Measurements from ENCODE around the gene ENTPD1. TPM values are rescaled to one million over a fixed set of nuclear protein-coding genes. Genes with fewer than 3 reads are reported as not detected.

The ENTPD1 gene
- total and polyA plus RNA-seq, 9 of the 15 experiments (the other 6 are each of a cell fraction or from before 2014, with no cell fraction given): 0.07 to 1.5 (median 0.37) TPM

DNA sequence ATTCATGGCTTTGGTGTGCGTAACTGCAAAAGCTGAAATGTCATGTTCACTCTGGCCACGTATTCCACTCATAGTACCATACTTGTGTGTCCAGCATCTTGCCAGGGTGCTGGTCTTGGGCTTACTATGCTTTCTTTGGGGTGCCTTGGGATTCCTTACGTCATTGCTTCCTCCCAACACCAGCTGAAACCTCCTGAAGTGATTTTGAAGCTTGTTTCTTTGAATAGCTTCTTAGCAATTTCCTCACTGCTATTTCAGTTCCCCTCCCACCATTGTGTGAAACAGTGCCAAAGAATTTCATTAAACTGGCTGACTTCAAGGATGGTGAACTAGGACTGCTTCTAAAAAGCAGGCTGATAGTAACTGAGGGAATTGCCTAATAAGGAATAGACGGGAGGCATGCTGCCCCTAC lies 36.9 kb downstream of the ENTPD1 start:
- ATAC-seq: no peak
- H3K9me1 ChIP-seq (ENCODE audit: control insufficient read depth, insufficient read depth, low read length): no peaks in the 10 kb centered on the region
- FAIRE-seq: no peak
- no peak overlapping the region for H2AFZ ChIP-seq (ENCODE audit: low read depth, low read length)
- H3K27ac ChIP-seq (ENCODE audit: extremely low read depth, low read depth, low read length): no peak overlapping the region
- no peak for DNase-seq (ENCODE audit: extremely low read depth in 1 of 4, low spot score in 3 of 4)
- H3K9ac ChIP-seq (ENCODE audit: insufficient read depth in 1 of 2, low read depth in 2 of 2, low read length in 2 of 2): no peak overlapping the region
- 24% methylated on average over 4 of the region's 4 CpGs for WGBS (ENCODE audit: insufficient coverage, low coverage, missing lambda C conversion rate)
- in situ Hi-C loops (cut with MboI) (no loop called here), intact Hi-C loops (cut with micrococcal nuclease) (no loop called here)
- no peaks in the 10 kb centered on the region for H3K9me3 ChIP-seq (replicated peaks; ENCODE audit: control insufficient read depth, insufficient read depth, low read depth, low read length)
- no peaks in the 10 kb centered on the region for H3K27me3 ChIP-seq (ENCODE audit: control insufficient read depth in 2 of 2, insufficient read depth in 2 of 2, low read length in 2 of 2)
- H3K4me3 ChIP-seq: no peak overlapping the region
- POLR2A ChIA-PET: no interaction called here
- no peaks in the 10 kb centered on the region for H3K79me2 ChIP-seq (ENCODE audit: control insufficient read depth, insufficient read depth, low read length)
- BruUV-seq (replicated peaks): no TSS peak
- no peak for TF ChIP-seq HNRNPH1 (optimal IDR thresholded peaks at IDR 0.05; ENCODE audit: low read depth, low read length)
- no peak for TF ChIP-seq HLTF (IDR thresholded peaks at IDR 0.05)
- TF ChIP-seq EWSR1 (IDR thresholded peaks at IDR 0.05; ENCODE audit: borderline replicate concordance, low read depth, partially characterized antibody): no peak
- TF ChIP-seq NR3C1 (CRISPR knock-in tag; IDR thresholded peaks at IDR 0.05): no peak
- no peak for TF ChIP-seq ZNF584 (CRISPR knock-in tag; IDR thresholded peaks at IDR 0.05; ENCODE audit: low read depth)
- TF ChIP-seq, protein P1, sequence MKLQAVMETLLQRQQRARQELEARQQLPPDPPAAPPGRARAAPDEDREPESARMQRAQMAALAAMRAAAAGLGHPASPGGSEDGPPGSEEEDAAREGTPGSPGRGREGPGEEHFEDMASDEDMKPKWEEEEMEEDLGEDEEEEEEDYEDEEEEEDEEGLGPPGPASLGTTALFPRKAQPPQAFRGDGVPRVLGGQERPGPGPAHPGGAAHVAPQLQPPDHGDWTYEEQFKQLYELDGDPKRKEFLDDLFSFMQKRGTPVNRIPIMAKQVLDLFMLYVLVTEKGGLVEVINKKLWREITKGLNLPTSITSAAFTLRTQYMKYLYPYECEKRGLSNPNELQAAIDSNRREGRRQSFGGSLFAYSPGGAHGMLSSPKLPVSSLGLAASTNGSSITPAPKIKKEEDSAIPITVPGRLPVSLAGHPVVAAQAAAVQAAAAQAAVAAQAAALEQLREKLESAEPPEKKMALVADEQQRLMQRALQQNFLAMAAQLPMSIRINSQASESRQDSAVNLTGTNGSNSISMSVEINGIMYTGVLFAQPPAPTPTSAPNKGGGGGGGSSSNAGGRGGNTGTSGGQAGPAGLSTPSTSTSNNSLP (IDR thresholded peaks at IDR 0.05; ENCODE audit: borderline replicate concordance, low read depth, low read length): no peak
- no peak for TF ChIP-seq SMARCE1 (IDR thresholded peaks at IDR 0.05)
- TF ChIP-seq GTF2A2 (tag; IDR thresholded peaks at IDR 0.05): no peak
- TF ChIP-seq, protein P2, sequence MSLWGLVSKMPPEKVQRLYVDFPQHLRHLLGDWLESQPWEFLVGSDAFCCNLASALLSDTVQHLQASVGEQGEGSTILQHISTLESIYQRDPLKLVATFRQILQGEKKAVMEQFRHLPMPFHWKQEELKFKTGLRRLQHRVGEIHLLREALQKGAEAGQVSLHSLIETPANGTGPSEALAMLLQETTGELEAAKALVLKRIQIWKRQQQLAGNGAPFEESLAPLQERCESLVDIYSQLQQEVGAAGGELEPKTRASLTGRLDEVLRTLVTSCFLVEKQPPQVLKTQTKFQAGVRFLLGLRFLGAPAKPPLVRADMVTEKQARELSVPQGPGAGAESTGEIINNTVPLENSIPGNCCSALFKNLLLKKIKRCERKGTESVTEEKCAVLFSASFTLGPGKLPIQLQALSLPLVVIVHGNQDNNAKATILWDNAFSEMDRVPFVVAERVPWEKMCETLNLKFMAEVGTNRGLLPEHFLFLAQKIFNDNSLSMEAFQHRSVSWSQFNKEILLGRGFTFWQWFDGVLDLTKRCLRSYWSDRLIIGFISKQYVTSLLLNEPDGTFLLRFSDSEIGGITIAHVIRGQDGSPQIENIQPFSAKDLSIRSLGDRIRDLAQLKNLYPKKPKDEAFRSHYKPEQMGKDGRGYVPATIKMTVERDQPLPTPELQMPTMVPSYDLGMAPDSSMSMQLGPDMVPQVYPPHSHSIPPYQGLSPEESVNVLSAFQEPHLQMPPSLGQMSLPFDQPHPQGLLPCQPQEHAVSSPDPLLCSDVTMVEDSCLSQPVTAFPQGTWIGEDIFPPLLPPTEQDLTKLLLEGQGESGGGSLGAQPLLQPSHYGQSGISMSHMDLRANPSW (CRISPR knock-in tag; IDR thresholded peaks at IDR 0.05): no peak
- TF ChIP-seq, protein P3, sequence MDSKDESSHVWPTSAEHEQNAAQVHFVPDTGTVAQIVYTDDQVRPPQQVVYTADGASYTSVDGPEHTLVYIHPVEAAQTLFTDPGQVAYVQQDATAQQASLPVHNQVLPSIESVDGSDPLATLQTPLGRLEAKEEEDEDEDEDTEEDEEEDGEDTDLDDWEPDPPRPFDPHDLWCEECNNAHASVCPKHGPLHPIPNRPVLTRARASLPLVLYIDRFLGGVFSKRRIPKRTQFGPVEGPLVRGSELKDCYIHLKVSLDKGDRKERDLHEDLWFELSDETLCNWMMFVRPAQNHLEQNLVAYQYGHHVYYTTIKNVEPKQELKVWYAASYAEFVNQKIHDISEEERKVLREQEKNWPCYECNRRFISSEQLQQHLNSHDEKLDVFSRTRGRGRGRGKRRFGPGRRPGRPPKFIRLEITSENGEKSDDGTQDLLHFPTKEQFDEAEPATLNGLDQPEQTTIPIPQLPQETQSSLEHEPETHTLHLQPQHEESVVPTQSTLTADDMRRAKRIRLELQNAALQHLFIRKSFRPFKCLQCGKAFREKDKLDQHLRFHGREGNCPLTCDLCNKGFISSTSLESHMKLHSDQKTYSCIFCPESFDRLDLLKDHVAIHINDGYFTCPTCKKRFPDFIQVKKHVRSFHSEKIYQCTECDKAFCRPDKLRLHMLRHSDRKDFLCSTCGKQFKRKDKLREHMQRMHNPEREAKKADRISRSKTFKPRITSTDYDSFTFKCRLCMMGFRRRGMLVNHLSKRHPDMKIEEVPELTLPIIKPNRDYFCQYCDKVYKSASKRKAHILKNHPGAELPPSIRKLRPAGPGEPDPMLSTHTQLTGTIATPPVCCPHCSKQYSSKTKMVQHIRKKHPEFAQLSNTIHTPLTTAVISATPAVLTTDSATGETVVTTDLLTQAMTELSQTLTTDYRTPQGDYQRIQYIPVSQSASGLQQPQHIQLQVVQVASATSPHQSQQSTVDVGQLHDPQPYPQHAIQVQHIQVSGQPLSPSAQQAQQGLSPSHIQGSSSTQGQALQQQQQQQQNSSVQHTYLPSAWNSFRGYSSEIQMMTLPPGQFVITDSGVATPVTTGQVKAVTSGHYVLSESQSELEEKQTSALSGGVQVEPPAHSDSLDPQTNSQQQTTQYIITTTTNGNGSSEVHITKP (IDR thresholded peaks at IDR 0.05; ENCODE audit: partially characterized antibody): no peak
- no peak for TF ChIP-seq ZNF224 (CRISPR knock-in tag; IDR thresholded peaks at IDR 0.05)
- TF ChIP-seq, protein P4, sequence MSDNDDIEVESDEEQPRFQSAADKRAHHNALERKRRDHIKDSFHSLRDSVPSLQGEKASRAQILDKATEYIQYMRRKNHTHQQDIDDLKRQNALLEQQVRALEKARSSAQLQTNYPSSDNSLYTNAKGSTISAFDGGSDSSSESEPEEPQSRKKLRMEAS (CRISPR knock-in tag; IDR thresholded peaks at IDR 0.05): no peak
- TF ChIP-seq RAD21 (CRISPR knock-in tag; conservative IDR thresholded peaks at IDR 0.05 in 1 of 2, IDR thresholded peaks at IDR 0.05 in 1 of 2): no peak
- no peak overlapping the region for H3K4me2 ChIP-seq (ENCODE audit: insufficient read depth, low read length)
- no peaks in the 10 kb centered on the region for H3K4me1 ChIP-seq (replicated peaks in 1 of 2; ENCODE audit: control insufficient read depth in 2 of 2, insufficient read depth in 2 of 2, low read length in 2 of 2)
- no peaks in the 10 kb centered on the region for H4K20me1 ChIP-seq (replicated peaks; ENCODE audit: control insufficient read depth, insufficient read depth, low read length)
- CTCF ChIA-PET (ENCODE audit: low intra/inter-chr PET ratio): no interaction called here
- no peaks in the 10 kb centered on the region for H3K36me3 ChIP-seq (ENCODE audit: control insufficient read depth, insufficient read depth, low read length)

Measured in K562 (cell line).